ENCODE results near the gene IPO8.

GRCh38 chr12:30696103-30696408, 387 bp upstream of the IPO8 start:
- TF ChIP-seq CTCF (IDR thresholded peaks at IDR 0.05): no peak
- no peak for TF ChIP-seq POLR2A (IDR thresholded peaks at IDR 0.05)
